Nephron (organoid): ENCODE data around the gene KDM1A.

Experiments
- H3K27ac Mint-ChIP-seq, 3 experiments: 2 replicates each; pipeline ENCODE4 v1.8.0; 2020; ENCODE audit warnings: mixed read lengths in 3 of 3, mild to moderate bottlenecking in 2 of 3, moderate library complexity in 1 of 3
- H3K27me3 Mint-ChIP-seq: 2 replicates; pipeline ENCODE4 v1.8.0; 2021; ENCODE audit warnings: low read depth, mild to moderate bottlenecking, moderate library complexity, mixed read lengths
- H3K36me3 Mint-ChIP-seq: 2 replicates; pipeline ENCODE4 v1.8.0; 2020; ENCODE audit warnings: low read depth, mixed read lengths
- H3K4me1 Mint-ChIP-seq: 2 replicates; pipeline ENCODE4 v1.8.0; 2020; ENCODE audit warnings: mixed read lengths
- H3K4me3 Mint-ChIP-seq, 3 experiments: 2 replicates each; pipeline ENCODE4 v1.8.0; 2020; ENCODE audit warnings: mild to moderate bottlenecking in 3 of 3, mixed read lengths in 3 of 3, moderate library complexity in 2 of 3
- H3K9me3 Mint-ChIP-seq: 2 replicates; pipeline ENCODE4 v1.8.0; 2020; ENCODE audit warnings: mixed read lengths
- TF ChIP-seq, protein P1 (sequence below), 3 experiments: fragments of 200-600 bp; sonication (generic); IDR thresholded peaks; one replicate each; pipeline ENCODE4 v1.5.0; 2021; ENCODE audit warnings: antibody characterized with exemption in 3 of 3; ENCODE audit not compliant: unreplicated experiment in 3 of 3

KDM1A gene

DNA sequence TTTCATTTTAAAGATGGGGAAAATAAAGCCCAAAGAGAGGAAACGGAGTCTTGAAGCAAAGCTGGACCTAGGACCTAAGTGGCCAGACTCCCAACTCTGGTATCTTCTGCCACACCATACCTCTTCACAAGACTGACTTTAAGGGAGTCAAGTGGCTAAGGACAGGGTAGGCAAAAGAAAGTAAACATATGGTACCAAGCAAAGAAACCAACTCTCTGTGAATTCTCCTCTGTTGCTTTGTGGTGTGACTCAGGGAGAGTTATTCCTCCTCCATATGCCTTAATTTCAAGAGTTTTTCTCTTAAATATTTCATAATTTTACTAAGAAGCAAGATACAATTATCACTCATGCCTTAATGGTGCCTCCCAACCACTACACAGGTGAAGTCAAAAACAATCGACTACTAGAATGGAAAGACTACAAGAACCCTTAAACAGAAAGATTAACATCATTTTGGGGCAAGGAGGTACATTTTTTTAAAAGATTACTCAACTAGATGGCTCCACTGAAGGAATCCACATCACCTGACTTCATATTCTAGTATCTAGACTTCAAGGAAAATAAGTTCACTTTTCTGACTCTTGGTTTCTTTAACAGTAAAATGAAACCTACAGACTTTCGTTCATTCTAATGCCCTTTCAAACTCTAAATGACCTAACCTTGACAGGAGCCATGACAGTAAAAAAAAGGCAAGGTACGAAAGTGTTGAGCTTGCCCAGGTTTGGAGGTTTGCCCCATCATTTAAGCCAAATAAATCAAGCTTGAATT, 105.2 kb downstream of the KDM1A start:
- H3K27ac Mint-ChIP-seq = peak overlapping the region; percentile 50 to 85 (median 51)
- H3K27me3 Mint-ChIP-seq = no peaks in the 10 kb centered on the region
- TF ChIP-seq, protein P1, sequence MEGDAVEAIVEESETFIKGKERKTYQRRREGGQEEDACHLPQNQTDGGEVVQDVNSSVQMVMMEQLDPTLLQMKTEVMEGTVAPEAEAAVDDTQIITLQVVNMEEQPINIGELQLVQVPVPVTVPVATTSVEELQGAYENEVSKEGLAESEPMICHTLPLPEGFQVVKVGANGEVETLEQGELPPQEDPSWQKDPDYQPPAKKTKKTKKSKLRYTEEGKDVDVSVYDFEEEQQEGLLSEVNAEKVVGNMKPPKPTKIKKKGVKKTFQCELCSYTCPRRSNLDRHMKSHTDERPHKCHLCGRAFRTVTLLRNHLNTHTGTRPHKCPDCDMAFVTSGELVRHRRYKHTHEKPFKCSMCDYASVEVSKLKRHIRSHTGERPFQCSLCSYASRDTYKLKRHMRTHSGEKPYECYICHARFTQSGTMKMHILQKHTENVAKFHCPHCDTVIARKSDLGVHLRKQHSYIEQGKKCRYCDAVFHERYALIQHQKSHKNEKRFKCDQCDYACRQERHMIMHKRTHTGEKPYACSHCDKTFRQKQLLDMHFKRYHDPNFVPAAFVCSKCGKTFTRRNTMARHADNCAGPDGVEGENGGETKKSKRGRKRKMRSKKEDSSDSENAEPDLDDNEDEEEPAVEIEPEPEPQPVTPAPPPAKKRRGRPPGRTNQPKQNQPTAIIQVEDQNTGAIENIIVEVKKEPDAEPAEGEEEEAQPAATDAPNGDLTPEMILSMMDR (IDR thresholded peaks at IDR 0.05; ENCODE audit: unreplicated experiment in 3 of 3) = no peak
- peaks cover 60% of the 10 kb centered on the region for H3K4me1 Mint-ChIP-seq
- H3K36me3 Mint-ChIP-seq = peaks cover under 1% of the 10 kb centered on the region
- H3K4me3 Mint-ChIP-seq = no peak overlapping the region
- H3K9me3 Mint-ChIP-seq = no peaks in the 10 kb centered on the region

DNA sequence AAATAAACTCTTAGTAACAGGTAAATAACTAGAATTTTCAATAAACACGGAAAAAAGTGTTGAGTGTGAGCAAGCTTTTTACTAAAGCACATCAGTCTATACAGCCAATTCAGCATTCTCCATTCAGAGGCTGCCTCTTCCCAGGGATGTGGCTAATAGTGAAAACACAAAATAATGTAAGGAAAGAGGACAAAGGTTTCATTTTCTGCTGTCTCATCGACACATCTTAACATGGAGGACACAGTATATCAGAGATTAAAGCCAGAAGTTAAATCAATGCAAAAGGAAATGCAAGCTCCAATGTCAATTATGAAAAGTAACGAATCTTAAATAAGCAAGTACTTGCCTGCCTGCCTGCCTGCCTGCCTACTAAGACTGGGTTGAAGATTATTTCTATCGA, 106.2 kb downstream of the KDM1A start:
- H3K36me3 Mint-ChIP-seq = peaks cover 4% of the 10 kb centered on the region
- TF ChIP-seq, protein P1 (IDR thresholded peaks at IDR 0.05; ENCODE audit: unreplicated experiment in 3 of 3) = no peak
- H3K4me1 Mint-ChIP-seq = peaks cover 68% of the 10 kb centered on the region
- H3K9me3 Mint-ChIP-seq = no peaks in the 10 kb centered on the region
- H3K27me3 Mint-ChIP-seq = no peaks in the 10 kb centered on the region
- H3K4me3 Mint-ChIP-seq = no peak overlapping the region
- peak overlapping the region; percentile 35 to 52 (median 51) for H3K27ac Mint-ChIP-seq

DNA sequence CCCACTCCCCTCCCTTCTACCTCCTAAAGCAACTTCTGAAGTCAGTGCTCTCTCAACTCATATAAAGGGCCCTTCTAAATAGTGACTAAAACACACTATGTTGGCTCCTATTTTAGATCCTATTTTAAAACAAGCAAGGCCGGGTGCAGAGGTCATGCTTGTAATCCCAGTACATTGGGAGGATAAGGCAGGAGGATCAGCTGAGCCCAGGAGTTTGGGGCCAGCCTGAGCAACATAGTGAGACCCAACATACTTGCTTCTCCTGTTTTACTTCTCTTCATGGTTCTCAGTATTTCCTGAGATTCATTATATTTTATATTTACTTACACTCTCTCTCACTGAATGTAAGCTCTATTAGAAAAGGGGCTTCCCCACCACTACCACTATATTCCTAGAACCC, 106.9 kb downstream of the KDM1A start:
- Mint-ChIP-seq H3K4me1 (peaks cover 65% of the 10 kb centered on the region), H3K27me3 (no peaks in the 10 kb centered on the region), H3K9me3 (no peaks in the 10 kb centered on the region), H3K27ac (peak overlapping the region; percentile 16 to 51 (median 51)), H3K36me3 (peaks cover 5% of the 10 kb centered on the region), H3K4me3 (no peak overlapping the region)
- TF ChIP-seq, protein P1 (IDR thresholded peaks at IDR 0.05; ENCODE audit: unreplicated experiment in 3 of 3) = no peak

DNA sequence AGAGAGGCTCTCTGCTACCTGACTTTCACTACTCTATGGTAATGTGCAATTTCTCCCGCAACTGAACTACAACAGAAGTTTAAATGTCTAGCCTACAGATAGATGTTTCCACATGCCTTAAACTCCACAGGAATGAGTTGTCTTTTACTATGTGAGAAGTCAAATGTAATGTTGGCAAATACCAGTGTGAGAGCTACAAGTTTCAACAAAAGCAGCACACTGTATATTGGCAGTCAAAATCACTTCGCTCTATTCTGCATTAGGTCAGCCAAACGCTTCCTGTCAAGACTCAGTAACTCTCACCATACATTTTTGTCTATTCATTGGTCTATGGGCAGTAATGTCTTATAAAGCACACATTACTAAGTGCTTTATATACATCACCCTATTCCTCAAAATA, 107.5 kb downstream of the KDM1A start:
- peaks cover 67% of the 10 kb centered on the region for H3K4me1 Mint-ChIP-seq
- peaks cover 6% of the 10 kb centered on the region for H3K36me3 Mint-ChIP-seq
- H3K27me3 Mint-ChIP-seq = no peaks in the 10 kb centered on the region
- no peak overlapping the region for H3K4me3 Mint-ChIP-seq
- peak overlapping the region; percentile 16 to 51 (median 51) for H3K27ac Mint-ChIP-seq
- TF ChIP-seq, protein P1 (IDR thresholded peaks at IDR 0.05; ENCODE audit: unreplicated experiment in 3 of 3) = no peak
- no peaks in the 10 kb centered on the region for H3K9me3 Mint-ChIP-seq

DNA sequence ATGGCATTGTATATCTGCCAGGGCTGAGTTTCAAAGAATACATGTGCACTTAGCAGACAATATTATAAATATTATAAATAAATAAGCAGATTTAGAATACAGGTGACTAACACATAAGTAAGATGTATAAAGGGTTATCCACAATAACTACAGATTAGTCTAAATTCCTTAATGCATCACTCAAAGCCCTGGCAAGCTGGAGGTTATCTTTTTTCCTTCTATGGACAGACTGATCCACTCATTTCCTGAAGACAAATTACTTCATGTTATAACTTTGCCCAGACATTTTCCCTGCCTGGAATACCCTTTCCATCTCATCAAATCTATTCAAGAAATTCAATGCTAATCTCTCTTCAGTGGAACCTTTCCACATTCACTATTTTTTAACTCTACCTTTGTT, 110.6 kb downstream of the KDM1A start:
- TF ChIP-seq, protein P1 (IDR thresholded peaks at IDR 0.05; ENCODE audit: unreplicated experiment in 3 of 3) = no peak
- H3K27ac Mint-ChIP-seq = no peak overlapping the region
- no peaks in the 10 kb centered on the region for H3K9me3 Mint-ChIP-seq
- H3K4me1 Mint-ChIP-seq = peaks cover 41% of the 10 kb centered on the region
- H3K4me3 Mint-ChIP-seq = no peak overlapping the region
- no peaks in the 10 kb centered on the region for H3K27me3 Mint-ChIP-seq
- peaks cover 6% of the 10 kb centered on the region for H3K36me3 Mint-ChIP-seq

DNA sequence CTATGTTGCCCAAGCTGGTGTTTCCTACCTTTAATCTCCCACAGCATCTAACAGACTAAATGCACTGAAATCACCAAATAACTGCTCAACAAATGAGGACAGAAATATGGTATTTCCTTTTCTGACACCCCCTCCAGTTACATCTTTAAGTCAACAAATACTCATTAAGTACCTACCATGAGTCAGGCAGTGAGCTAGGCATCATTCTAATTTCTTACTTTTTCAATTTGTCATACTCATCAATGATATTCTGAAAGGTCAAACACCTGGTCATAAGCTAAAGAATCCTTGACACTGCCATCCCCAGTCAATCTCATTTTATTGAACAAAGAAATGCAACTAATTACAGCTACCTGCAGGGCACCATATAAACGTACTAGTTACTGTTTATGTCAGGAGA, 112.8 kb downstream of the KDM1A start:
- TF ChIP-seq, protein P1 (IDR thresholded peaks at IDR 0.05; ENCODE audit: unreplicated experiment in 3 of 3) = no peak
- peaks cover 19% of the 10 kb centered on the region for H3K4me1 Mint-ChIP-seq
- no peaks in the 10 kb centered on the region for H3K27me3 Mint-ChIP-seq
- no peak overlapping the region for H3K4me3 Mint-ChIP-seq
- H3K36me3 Mint-ChIP-seq = peaks cover 13% of the 10 kb centered on the region
- no peaks in the 10 kb centered on the region for H3K9me3 Mint-ChIP-seq
- no peak overlapping the region for H3K27ac Mint-ChIP-seq
